BJ (cell line): ENCODE measurements around the gene HERC2. TPM values are rescaled to one million over a fixed set of nuclear protein-coding genes. Genes with fewer than 3 reads are reported as not detected.

ENCODE experiments used
- CTCF ChIA-PET: fragments of 350-600 bp; formaldehyde crosslinking; extraction: SDS; loops from one replicate; lab custom pipeline; 2021; ENCODE audit warnings: antibody characterized with exemption, inconsistent platforms; lab: Yijun Ruan, JAX
- POLR2A ChIA-PET: fragments of 300-600 bp; sonication (Branson Sonifier 250); formaldehyde crosslinking; extraction: SDS; loops from one replicate; lab custom pipeline; 2021; ENCODE audit warnings: antibody characterized with exemption; lab: Charles Lee
- DNase-seq: peaks from one replicate; pipeline ENCODE4 v3.0.0-alpha.2; 2011; ENCODE audit warnings: low read depth
- H3K27me3 ChIP-seq: 2 replicates; pipeline ENCODE4 v1.6.0; 2011; ENCODE audit warnings: low read length; ENCODE audit not compliant: control insufficient read depth, insufficient read depth
- H3K36me3 ChIP-seq: 2 replicates; pipeline ENCODE4 v1.5.1; 2011; ENCODE audit warnings: low read length; ENCODE audit not compliant: control insufficient read depth, insufficient read depth
- H3K4me3 ChIP-seq: 2 replicates; pipeline ENCODE4 v1.5.1; 2011; ENCODE audit warnings: low read depth, mild to moderate bottlenecking, control low read depth, low read length
- polyA plus RNA-seq: library from polyadenylated mRNA; depleted of rRNA; stranded (reverse); fragments of >200 nt; gene quantifications from 2 replicates; pipeline ENCODE4 v1.2.3, GENCODE V29; 2011
- TF ChIP-seq, protein P1 (sequence below): IDR thresholded peaks from 2 replicates; pipeline ENCODE4 v1.5.1; 2011; ENCODE audit warnings: low read depth, mild to moderate bottlenecking, control low read depth, inconsistent platforms, low read length, moderate library complexity; ENCODE audit not compliant: insufficient read depth

Gene HERC2
- polyA plus RNA-seq, 1 experiment, result 13.1 TPM

DNA sequence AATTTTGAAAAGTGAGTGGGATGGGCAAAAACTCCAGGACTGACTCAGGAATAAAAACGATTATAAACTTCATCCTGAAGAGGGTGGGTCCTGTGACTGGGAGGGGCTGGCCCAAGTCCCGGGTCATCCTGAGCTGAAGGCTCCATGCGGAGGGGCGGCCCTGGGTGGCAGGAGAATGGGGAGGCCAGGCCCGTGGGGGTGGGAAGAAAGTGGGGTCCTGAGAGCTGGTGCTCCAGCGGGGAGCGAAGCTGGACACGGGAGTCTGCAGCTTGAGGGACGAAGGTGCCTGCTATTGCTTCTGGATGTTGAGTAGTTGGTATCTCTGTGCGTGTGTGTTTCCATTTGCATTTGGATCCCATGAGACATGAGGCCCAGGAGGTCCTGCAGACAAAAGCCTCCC is 218.1 kb downstream of the HERC2 start:
- no peak for DNase-seq
- TF ChIP-seq, protein P1, sequence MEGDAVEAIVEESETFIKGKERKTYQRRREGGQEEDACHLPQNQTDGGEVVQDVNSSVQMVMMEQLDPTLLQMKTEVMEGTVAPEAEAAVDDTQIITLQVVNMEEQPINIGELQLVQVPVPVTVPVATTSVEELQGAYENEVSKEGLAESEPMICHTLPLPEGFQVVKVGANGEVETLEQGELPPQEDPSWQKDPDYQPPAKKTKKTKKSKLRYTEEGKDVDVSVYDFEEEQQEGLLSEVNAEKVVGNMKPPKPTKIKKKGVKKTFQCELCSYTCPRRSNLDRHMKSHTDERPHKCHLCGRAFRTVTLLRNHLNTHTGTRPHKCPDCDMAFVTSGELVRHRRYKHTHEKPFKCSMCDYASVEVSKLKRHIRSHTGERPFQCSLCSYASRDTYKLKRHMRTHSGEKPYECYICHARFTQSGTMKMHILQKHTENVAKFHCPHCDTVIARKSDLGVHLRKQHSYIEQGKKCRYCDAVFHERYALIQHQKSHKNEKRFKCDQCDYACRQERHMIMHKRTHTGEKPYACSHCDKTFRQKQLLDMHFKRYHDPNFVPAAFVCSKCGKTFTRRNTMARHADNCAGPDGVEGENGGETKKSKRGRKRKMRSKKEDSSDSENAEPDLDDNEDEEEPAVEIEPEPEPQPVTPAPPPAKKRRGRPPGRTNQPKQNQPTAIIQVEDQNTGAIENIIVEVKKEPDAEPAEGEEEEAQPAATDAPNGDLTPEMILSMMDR, result no peak
- CTCF ChIA-PET, result interaction anchor here (1.4 kb wide), 1 partner anchor 19 kb away, joined by 7 read pairs; no protein-coding TSS in a partner anchor
- POLR2A ChIA-PET, result no interaction called here
- H3K4me3 ChIP-seq, result no peak overlapping the region
- no peaks in the 10 kb centered on the region for H3K36me3 ChIP-seq
- H3K27me3 ChIP-seq, result peaks cover 14% of the 10 kb centered on the region

DNA sequence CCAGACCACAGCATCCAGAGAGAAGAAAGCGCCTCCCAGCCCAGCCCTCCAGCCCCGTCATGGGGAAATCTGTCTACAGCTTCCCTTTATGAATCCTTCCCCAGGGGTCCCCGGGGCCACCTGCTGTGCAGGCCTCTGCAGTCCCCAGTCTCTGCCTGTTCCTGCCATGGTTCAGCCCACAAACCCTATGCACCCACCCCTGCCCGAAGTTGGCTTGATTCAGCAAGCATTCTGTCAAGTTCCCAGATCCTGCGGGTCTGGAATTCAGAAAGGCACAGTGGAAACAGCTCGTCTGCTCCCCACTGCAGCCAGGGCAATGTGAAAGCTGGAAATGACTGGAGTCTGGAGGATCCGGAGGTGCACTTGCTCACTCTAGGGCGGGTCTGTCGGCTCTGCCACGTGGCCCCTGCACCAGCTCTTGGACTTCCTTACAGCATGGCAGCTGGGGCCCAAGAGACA is 220.0 kb downstream of the HERC2 start:
- CTCF ChIA-PET, result no interaction called here
- TF ChIP-seq, protein P1, result no peak
- DNase-seq, result no peak

DNA sequence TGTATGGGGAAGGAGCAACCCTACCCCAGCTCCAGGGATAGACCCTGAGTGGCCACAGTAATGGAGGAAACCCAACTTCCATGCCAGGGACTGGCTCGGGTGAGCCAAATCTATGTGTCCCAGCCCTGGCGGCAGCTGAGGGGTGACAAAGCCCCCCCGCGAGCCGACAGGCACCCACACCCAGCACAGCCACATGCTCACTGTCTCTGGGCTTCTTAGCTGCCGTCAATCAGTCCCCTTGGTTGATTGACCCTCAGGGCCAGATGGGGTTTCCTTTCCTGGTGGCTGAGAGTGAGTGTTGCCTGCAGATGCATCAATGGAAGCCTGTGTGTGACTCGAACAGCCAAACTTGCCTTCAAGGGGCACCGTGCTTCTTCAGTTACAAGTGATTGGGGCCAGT is 220.8 kb downstream of the HERC2 start:
- no peak for DNase-seq
- Histone ChIP-seq H3K4me3 (no peak overlapping the region), H3K36me3 (no peaks in the 10 kb centered on the region), H3K27me3 (peaks cover 22% of the 10 kb centered on the region)
- TF ChIP-seq, protein P1, result no peak
- ChIA-PET CTCF (interaction anchor here (2.2 kb wide), 1 partner anchor 23 kb away, joined by 9 read pairs; no protein-coding TSS in a partner anchor), POLR2A (no interaction called here)

More for the DNA sequence above, 220.0 kb downstream of the HERC2 start:
- Histone ChIP-seq H3K36me3 (no peaks in the 10 kb centered on the region), H3K4me3 (no peak overlapping the region), H3K27me3 (peaks cover 22% of the 10 kb centered on the region)
- POLR2A ChIA-PET, result no interaction called here

- Histone ChIP-seq H3K36me3 (no peaks in the 10 kb centered on the region), H3K4me3 (no peak overlapping the region), H3K27me3 (peaks cover 22% of the 10 kb centered on the region)
- TF ChIP-seq, protein P1, result no peak
- ChIA-PET CTCF (interaction anchor here (2.2 kb wide), 1 partner anchor 23 kb away, joined by 9 read pairs; no protein-coding TSS in a partner anchor), POLR2A (no interaction called here)
- no peak for DNase-seq
Observed at GRCh38 chr15:28100516-28101195, 221.3 kb downstream of the HERC2 start.

DNA sequence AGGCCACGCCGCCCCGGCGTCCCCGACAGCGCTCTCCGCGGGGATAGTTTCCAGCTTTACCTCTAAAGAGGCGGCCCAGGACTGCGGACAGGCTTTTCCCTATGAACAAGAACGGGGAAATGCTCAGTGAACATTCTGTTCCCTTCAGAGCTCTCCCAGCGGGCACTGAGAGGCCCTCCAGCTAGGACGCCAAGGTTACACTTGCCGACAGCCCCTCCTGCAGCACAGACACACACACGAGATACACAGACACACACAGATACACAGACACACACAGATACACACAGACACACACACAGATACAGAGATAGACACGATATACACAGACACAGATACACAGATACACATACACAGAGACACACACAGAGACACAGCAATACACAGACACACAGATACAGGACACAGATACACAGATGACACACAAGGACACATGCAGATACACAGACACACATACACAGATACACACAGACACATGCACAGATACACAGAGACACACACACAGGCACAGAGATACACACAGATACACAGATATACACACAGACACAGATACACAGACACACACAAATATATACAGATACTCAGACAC is 222.3 kb downstream of the HERC2 start:
- Histone ChIP-seq H3K36me3 (no peaks in the 10 kb centered on the region), H3K4me3 (0 out of 2 replicates have a peak overlapping the region, but pooled peaks have one; percentile 2), H3K27me3 (peaks cover 22% of the 10 kb centered on the region)
- TF ChIP-seq, protein P1, result no peak
- CTCF ChIA-PET, result interaction anchor here (0.7 to 2.2 kb wide), 5 partner anchors 9 to 24 kb away, joined by 3 to 9 read pairs (median 4); no protein-coding TSS in a partner anchor
- POLR2A ChIA-PET, result no interaction called here
- no peak for DNase-seq
